ENCODE measurements around the gene ZNF462.

DNA sequence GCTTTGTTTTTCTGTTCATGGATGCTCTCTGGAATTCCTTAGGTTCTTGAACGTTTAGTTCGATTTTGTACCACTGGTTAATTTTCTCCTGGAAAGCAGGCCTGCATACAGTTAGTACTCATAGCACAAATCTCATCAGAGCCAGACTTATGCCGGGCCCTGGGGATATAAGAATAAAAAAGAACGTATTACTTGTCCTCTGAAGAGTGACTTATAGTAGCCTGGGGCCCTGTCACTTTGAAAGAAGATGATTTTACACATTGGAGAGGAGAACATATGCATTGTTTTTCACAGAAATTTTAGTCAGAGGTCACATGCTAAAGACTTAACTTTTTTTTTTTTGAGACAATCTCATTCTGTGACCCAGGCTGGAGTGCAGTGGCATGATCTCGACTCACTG, 50.3 kb downstream of the ZNF462 start:
- TF ChIP-seq ZNF274 (IDR thresholded peaks at IDR 0.05; ENCODE audit: low read depth, low read length) (no peak), SUZ12 (IDR thresholded peaks at IDR 0.05; ENCODE audit: extremely low read depth, insufficient read depth, insufficient read length) (no peak), YY1 (IDR thresholded peaks at IDR 0.05; ENCODE audit: insufficient read depth, insufficient read length) (no peak)
